A549 (cell line): ENCODE data around the gene HMCN1. TPM values are rescaled to one million over a fixed set of nuclear protein-coding genes. Genes with fewer than 3 reads are reported as not detected.

ENCODE experiments used
- ATAC-seq, 2 experiments: fragments of 200-7000 bp in 1 of 2; fragments of >200 bp in 1 of 2; cut with Nextera tagmentation in 1 of 2; cut with Tn5 transposase in 1 of 2; 3 replicates each; pipeline versions ENCODE4 v1.8.0 to v1.9.1; 2018 to 2020; ENCODE audit warnings: mild to moderate bottlenecking in 1 of 2, moderate library complexity in 1 of 2
- CTCF ChIA-PET: fragments of 300-600 bp; sonication (Branson Sonifier 250); formaldehyde crosslinking; extraction: SDS; loops from one replicate; lab custom pipeline; 2021; ENCODE audit warnings: antibody characterized with exemption, inconsistent platforms; lab: Yijun Ruan, JAX
- POLR2A ChIA-PET: fragments of 350-600 bp; formaldehyde crosslinking; extraction: SDS; loops from one replicate; lab custom pipeline; 2021; ENCODE audit warnings: antibody characterized with exemption, inconsistent platforms; lab: Yijun Ruan, JAX
- DNase-seq, 2 experiments: peaks; one replicate each; pipeline versions ENCODE4 v3.0.0 to v3.0.0-alpha.2; 2011 to 2016; ENCODE audit warnings: low read depth in 1 of 2, low spot score in 1 of 2
- FAIRE-seq: peaks from 2 replicates; lab custom pipeline; 2011; peaks lifted over from hg19 to GRCh38; lab: Jason Lieb, UNC
- H3K27ac ChIP-seq, 2 experiments: fragments of >200 bp; sonication (Bioruptor Twin); formaldehyde crosslinking; 3 replicates each; pipeline ENCODE4 v1.5.1; 2016 to 2017
- H3K4me1 ChIP-seq: fragments of >200 bp; sonication (Bioruptor Twin); formaldehyde crosslinking; 3 replicates; pipeline ENCODE4 v1.6.1; 2016
- H3K4me2 ChIP-seq: fragments of >200 bp; sonication (Bioruptor Twin); formaldehyde crosslinking; 3 replicates; pipeline ENCODE4 v1.6.1; 2016
- H3K4me3 ChIP-seq: fragments of >200 bp; sonication (Bioruptor Twin); formaldehyde crosslinking; 3 replicates; pipeline ENCODE4 v1.5.1; 2016
- H3K9me3 ChIP-seq: fragments of >200 bp; sonication (Bioruptor Twin); formaldehyde crosslinking; 3 replicates; pipeline ENCODE4 v1.6.1; 2016
- ATOH8 ChIP-seq: fragments of 250-450 bp; sonication (Bioruptor Pico); IDR thresholded peaks from 2 replicates; pipeline ENCODE4 v1.5.0; 2020; ENCODE audit warnings: low read depth, mild to moderate bottlenecking, moderate library complexity
- BCL3 ChIP-seq: fragments of >200 bp; sonication (Bioruptor Twin); formaldehyde crosslinking; IDR thresholded peaks from 3 replicates; pipeline ENCODE4 v1.6.1; 2016
- CHD4 ChIP-seq: fragments of 200-600 bp; sonication (generic); IDR thresholded peaks from 2 replicates; pipeline ENCODE4 v1.6.1; 2016; ENCODE audit warnings: antibody characterized with exemption, mild to moderate bottlenecking, borderline replicate concordance
- CTCF ChIP-seq: fragments of >200 bp; sonication (Bioruptor Twin); formaldehyde crosslinking; IDR thresholded peaks from 3 replicates; pipeline ENCODE4 v1.5.1; 2016
- EHF ChIP-seq: fragments of 250-450 bp; sonication (Bioruptor Pico); IDR thresholded peaks from 2 replicates; pipeline ENCODE4 v1.5.0; 2020; ENCODE audit warnings: mild to moderate bottlenecking
- ESRRA ChIP-seq: fragments of 150-350 bp; IDR thresholded peaks from 2 replicates; pipeline ENCODE4 v1.6.1; 2014; ENCODE audit warnings: mild to moderate bottlenecking, low read length, borderline replicate concordance
- FOSL2 ChIP-seq, 2 experiments: fragments of 450-650 bp in 1 of 2; fragments of >200 bp in 1 of 2; sonication (Bioruptor Twin) in 1 of 2; formaldehyde crosslinking; IDR thresholded peaks; 2 replicates each; pipeline versions ENCODE4 v1.5.0 to v1.6.1; 2016 to 2020; ENCODE audit warnings: mild to moderate bottlenecking in 1 of 2, moderate library complexity in 1 of 2
- FOXS1 ChIP-seq: fragments of 250-450 bp; sonication (Bioruptor Pico); IDR thresholded peaks from 2 replicates; pipeline ENCODE4 v1.5.0; 2020; ENCODE audit warnings: mild to moderate bottlenecking, moderate library complexity
- HEYL ChIP-seq: fragments of 250-450 bp; sonication (Bioruptor Pico); IDR thresholded peaks from 2 replicates; pipeline ENCODE4 v1.8.0; 2021; ENCODE audit warnings: mild to moderate bottlenecking, moderate library complexity
- HOXA7 ChIP-seq: fragments of 250-450 bp; sonication (Bioruptor Pico); IDR thresholded peaks from 2 replicates; pipeline ENCODE4 v1.5.0; 2020; ENCODE audit warnings: mild to moderate bottlenecking, moderate library complexity
- HOXB13 ChIP-seq: fragments of 250-450 bp; sonication (Bioruptor Pico); IDR thresholded peaks from 2 replicates; pipeline ENCODE4 v1.5.0; 2020; ENCODE audit warnings: low read depth, mild to moderate bottlenecking, moderate library complexity
- NR3C1 ChIP-seq: fragments of >200 bp; sonication (Bioruptor Twin); formaldehyde crosslinking; IDR thresholded peaks from 3 replicates; pipeline ENCODE4 v1.6.1; 2017
- POLR2AphosphoS2 ChIP-seq: conservative IDR thresholded peaks from 2 replicates; pipeline ENCODE4 v1.6.1; 2012; ENCODE audit warnings: low read length, improper control_type of control experiment, inconsistent platforms
- RAD21 ChIP-seq, 2 experiments: fragments of >200 bp in 1 of 2; sonication (Bioruptor Twin) in 1 of 2; formaldehyde crosslinking in 1 of 2; IDR thresholded peaks in 1 of 2; conservative IDR thresholded peaks in 1 of 2; 2 replicates in 1 of 2; 3 replicates in 1 of 2; pipeline ENCODE4 v1.6.1; 2012 to 2018; ENCODE audit warnings: inconsistent platforms in 1 of 2
- RNF2 ChIP-seq: fragments of 200-600 bp; sonication (generic); IDR thresholded peaks from 2 replicates; pipeline ENCODE4 v1.6.1; 2016; ENCODE audit warnings: low read depth, mild to moderate bottlenecking, antibody characterized with exemption, moderate library complexity, borderline replicate concordance
- SMC3 ChIP-seq: fragments of >200 bp; sonication (Bioruptor Twin); formaldehyde crosslinking; IDR thresholded peaks from 3 replicates; pipeline ENCODE4 v1.6.1; 2018; ENCODE audit warnings: inconsistent platforms
- SREBF2 ChIP-seq: fragments of 450-650 bp; IDR thresholded peaks from 2 replicates; pipeline ENCODE4 v1.6.1; 2014; ENCODE audit warnings: mild to moderate bottlenecking, moderate library complexity
- TFCP2L1 ChIP-seq: fragments of 250-450 bp; sonication (Bioruptor Pico); IDR thresholded peaks from 2 replicates; pipeline ENCODE4 v1.5.0; 2021; ENCODE audit warnings: mild to moderate bottlenecking
- ZFP36 ChIP-seq: fragments of 450-650 bp; IDR thresholded peaks from 2 replicates; pipeline ENCODE4 v1.6.1; 2014; ENCODE audit warnings: borderline replicate concordance; ENCODE audit not compliant: partially characterized antibody
- ZNF302 ChIP-seq: fragments of 250-450 bp; sonication (Bioruptor Pico); IDR thresholded peaks from 2 replicates; pipeline ENCODE4 v1.9.0; 2021; ENCODE audit warnings: inconsistent platforms, mild to moderate bottlenecking, moderate library complexity
- WGBS: methylation state at CpG from one replicate; pipeline ENCODE4 v1.1.6; 2017; ENCODE audit errors: missing lambda C conversion rate; 5-methylcytosine and 5-hydroxymethylcytosine counted together
- polyA plus RNA-seq, 4 experiments: library from polyadenylated mRNA; depleted of rRNA in 3 of 4; stranded (reverse); fragments of >200 nt; fragmentation: RNase III in 1 of 4; extraction: RNeasy Plus Mini Kit Qiagen cat#74134 plus additional on column Dnase treatment in 1 of 4; gene quantifications; 2 replicates in 3 of 4; 3 replicates in 1 of 4; pipeline ENCODE4 v1.2.3, GENCODE V29; 2011 to 2017

Gene HMCN1
- polyA plus RNA-seq, 2 of the 4 experiments (the other 2 are of a cell fraction): 0.03 to 0.06 TPM

GRCh38 chr1:185719021-185719420, 15.2 kb upstream of the HMCN1 start:
- H3K9me3 ChIP-seq: no peaks in the 10 kb centered on the region
- TF ChIP-seq FOXS1: no peak
- no peak for TF ChIP-seq ATOH8 (CRISPR knock-in tag)
- no peak for TF ChIP-seq HOXB13 (CRISPR knock-in tag)
- TF ChIP-seq NR3C1: no peak
- no peak for TF ChIP-seq POLR2AphosphoS2
- no peak for TF ChIP-seq CHD4
- TF ChIP-seq ZFP36: no peak
- no peak for TF ChIP-seq HEYL (CRISPR knock-in tag)
- TF ChIP-seq RNF2: no peak
- TF ChIP-seq FOSL2 (IDR thresholded peaks at IDR 0.05): no peak
- no peak for TF ChIP-seq FOSL2 (CRISPR knock-in tag; IDR thresholded peaks at IDR 0.05)
- no peak for TF ChIP-seq BCL3
- no peak for TF ChIP-seq ZNF302 (CRISPR knock-in tag)
- TF ChIP-seq HOXA7 (CRISPR knock-in tag): no peak
- no peak for TF ChIP-seq SREBF2
- TF ChIP-seq ESRRA: no peak
- TF ChIP-seq TFCP2L1 (CRISPR knock-in tag): no peak
- CTCF ChIA-PET: interaction anchor here (0.8 to 3.2 kb wide), 6 partner anchors 15 to 914 kb away, joined by 3 to 32 read pairs (median 4); partner anchors contain the start of gene HMCN1
- 7% methylated on average over 4 of the region's 4 CpGs for WGBS
- H3K4me3 ChIP-seq: no peak overlapping the region
- no peak overlapping the region for H3K27ac ChIP-seq
- H3K4me2 ChIP-seq: peak overlapping the region; percentile 14; the same call in 1 of the 3 replicates
- DNase-seq (peak in 1 of 2 experiments; percentile 62), ATAC-seq (peak; percentile 91 to 93), FAIRE-seq (no peak)
- H3K4me1 ChIP-seq: peaks cover 8% of the 10 kb centered on the region; the same call in 2 of the 3 replicates
- POLR2A ChIA-PET: no interaction called here

GRCh38 chr1:185720633-185721272, 13.4 kb upstream of the HMCN1 start:
- Histone ChIP-seq H3K4me3 (no peak overlapping the region), H3K27ac (no peak overlapping the region), H3K4me1 (peaks cover 8% of the 10 kb centered on the region; the same call in 2 of the 3 replicates), H3K9me3 (no peaks in the 10 kb centered on the region), H3K4me2 (no peak overlapping the region)
- TF ChIP-seq CTCF: peak; percentile 70
- no peak for TF ChIP-seq EHF (CRISPR knock-in tag)
- peak; percentile 71 for TF ChIP-seq SMC3
- peak; percentile 61 to 63 for TF ChIP-seq RAD21 (conservative IDR thresholded peaks at IDR 0.05 in 1 of 2, IDR thresholded peaks at IDR 0.05 in 1 of 2)
- no peak for FAIRE-seq
- ChIA-PET POLR2A (no interaction called here), CTCF (interaction anchor here (0.6 to 3.2 kb wide), 24 partner anchors 9 to 588 kb away, joined by 3 to 32 read pairs (median 4); partner anchors contain the start of genes HMCN1 and IVNS1ABP)
- 3% methylated on average over 2 of the region's 2 CpGs for WGBS
- ATAC-seq: peak; percentile 54 to 75; a peak in 3 of 6 replicates
- peak in 1 of 2 experiments; percentile 46 for DNase-seq
